Measurements from ENCODE around the gene PRR5.

Gene PRR5

DNA sequence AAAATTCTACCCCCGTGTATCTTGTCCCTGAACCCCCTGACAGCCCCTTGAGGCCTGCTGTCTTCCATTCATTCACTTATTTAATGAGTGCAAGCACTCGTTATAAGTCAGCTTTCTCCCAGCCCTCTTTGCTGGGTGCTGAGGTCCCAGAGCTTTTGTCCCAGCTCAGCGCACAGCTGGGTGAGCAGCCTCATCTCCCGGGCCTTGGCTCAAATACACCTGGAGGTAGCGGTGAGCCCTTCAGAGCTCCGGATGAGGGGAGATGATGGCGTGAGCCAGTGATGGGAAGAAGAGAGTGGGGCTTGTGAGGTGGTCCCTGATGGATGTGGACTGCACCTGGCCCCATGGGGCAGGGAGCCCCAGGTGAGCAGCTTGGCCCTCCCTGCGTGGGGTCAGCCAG is 32.3 kb downstream of the PRR5 start:
- H3K27ac Mint-ChIP-seq: no peak overlapping the region

DNA sequence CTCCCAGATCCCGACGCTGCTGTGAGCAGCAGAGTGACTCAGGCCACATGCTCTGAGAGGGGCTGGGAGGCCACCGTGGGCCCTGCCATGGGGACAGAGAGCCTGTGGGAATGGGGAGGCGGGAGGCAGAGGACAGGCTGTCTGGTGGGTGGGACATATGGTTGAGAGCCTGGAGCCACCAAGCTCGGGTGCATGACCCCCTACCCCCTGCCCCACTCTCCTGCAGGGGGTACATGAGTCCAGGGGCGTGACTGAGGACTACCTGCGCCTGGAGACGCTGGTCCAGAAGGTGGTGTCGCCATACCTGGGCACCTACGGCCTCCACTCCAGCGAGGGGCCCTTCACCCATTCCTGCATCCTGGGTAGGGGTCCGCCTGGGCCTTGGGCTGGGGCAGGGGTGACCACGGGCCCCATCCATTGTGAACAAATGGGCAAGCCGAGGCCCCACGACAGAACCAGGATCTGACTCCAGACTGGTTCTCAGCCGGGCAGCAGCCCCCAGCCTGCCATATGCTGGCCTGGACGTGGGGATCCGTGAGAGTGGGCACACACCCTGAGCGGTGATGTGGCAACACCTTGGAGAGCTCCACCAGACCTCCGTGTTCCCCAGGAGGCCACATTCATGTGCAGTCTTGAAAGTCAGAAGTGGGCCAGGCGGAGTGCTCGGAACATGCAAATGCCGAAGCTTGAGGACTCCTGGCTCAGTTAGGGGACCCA is 33.0 kb downstream of the PRR5 start:
- Mint-ChIP-seq H3K9me3 (no peaks in the 10 kb centered on the region), H3K27me3 (ENCODE audit: low read depth) (peaks cover 5% of the 10 kb centered on the region), H3K4me3 (no peak overlapping the region), H3K27ac (no peak overlapping the region), H3K36me3 (ENCODE audit: low read depth) (peaks cover 9% of the 10 kb centered on the region), H3K4me1 (peaks cover 14% of the 10 kb centered on the region)
- TF ChIP-seq CTCF (IDR thresholded peaks at IDR 0.05; ENCODE audit: unreplicated experiment in 3 of 3): no peak

More for the DNA sequence above, 32.3 kb downstream of the PRR5 start:
- Mint-ChIP-seq H3K27me3 (ENCODE audit: low read depth) (peaks cover 5% of the 10 kb centered on the region), H3K4me1 (peaks cover 19% of the 10 kb centered on the region), H3K9me3 (no peaks in the 10 kb centered on the region), H3K36me3 (ENCODE audit: low read depth) (peaks cover 9% of the 10 kb centered on the region), H3K4me3 (no peak overlapping the region)
- no peak for TF ChIP-seq CTCF (IDR thresholded peaks at IDR 0.05; ENCODE audit: unreplicated experiment in 3 of 3)

- Mint-ChIP-seq H3K9me3 (no peaks in the 10 kb centered on the region), H3K4me1 (peaks cover 8% of the 10 kb centered on the region), H3K4me3 (peak overlapping the region in 2 of 3 experiments; percentile 2 to 20), H3K27ac (peak overlapping the region in 2 of 3 experiments; percentile 14 to 83), H3K27me3 (ENCODE audit: low read depth) (peaks cover 10% of the 10 kb centered on the region), H3K36me3 (ENCODE audit: low read depth) (peaks cover 7% of the 10 kb centered on the region)
- TF ChIP-seq CTCF (IDR thresholded peaks at IDR 0.05; ENCODE audit: unreplicated experiment in 3 of 3): peak; percentile 97 to 98 (median 98)
Measured at GRCh38 chr22:44735518-44736428, 33.8 kb downstream of the PRR5 start.

DNA sequence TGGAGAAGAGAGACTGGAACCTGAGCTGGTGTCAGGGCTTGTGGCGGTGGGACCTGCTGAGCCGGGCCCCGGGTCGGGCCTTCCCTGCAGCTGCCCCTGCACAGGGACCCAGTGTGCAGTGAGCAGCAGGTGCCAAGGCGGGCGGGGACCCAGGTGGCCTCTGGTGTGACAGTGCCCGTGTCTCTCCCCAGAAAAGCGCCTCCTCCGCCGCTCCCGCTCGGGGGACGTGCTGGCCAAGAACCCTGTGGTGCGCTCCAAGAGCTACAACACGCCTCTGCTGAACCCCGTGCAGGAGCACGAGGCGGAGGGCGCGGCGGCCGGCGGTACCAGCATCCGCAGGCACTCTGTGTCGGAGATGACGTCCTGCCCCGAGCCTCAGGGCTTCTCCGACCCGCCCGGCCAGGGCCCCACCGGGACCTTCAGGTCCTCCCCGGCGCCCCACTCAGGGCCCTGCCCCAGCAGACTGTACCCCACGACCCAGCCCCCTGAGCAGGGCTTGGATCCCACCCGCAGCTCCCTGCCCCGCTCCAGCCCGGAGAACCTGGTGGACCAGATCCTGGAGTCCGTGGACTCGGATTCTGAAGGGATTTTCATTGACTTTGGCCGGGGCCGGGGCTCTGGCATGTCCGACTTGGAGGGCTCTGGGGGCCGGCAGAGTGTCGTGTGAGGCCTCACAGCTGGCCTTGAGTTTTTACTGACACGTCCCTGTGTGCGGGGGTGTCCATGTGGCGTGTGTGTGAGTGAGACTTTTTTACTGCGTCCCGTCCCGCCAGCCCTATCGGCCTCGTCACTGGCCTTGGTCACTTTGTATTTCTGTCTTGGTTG is 34.8 kb downstream of the PRR5 start:
- no peak for TF ChIP-seq CTCF (IDR thresholded peaks at IDR 0.05; ENCODE audit: unreplicated experiment in 3 of 3)
- Mint-ChIP-seq H3K4me3 (no peak overlapping the region), H3K36me3 (ENCODE audit: low read depth) (peaks cover 4% of the 10 kb centered on the region), H3K9me3 (no peaks in the 10 kb centered on the region), H3K27ac (peak overlapping the region in 1 of 3 experiments; percentile 62), H3K4me1 (peaks cover 5% of the 10 kb centered on the region), H3K27me3 (ENCODE audit: low read depth) (peaks cover 10% of the 10 kb centered on the region)

DNA sequence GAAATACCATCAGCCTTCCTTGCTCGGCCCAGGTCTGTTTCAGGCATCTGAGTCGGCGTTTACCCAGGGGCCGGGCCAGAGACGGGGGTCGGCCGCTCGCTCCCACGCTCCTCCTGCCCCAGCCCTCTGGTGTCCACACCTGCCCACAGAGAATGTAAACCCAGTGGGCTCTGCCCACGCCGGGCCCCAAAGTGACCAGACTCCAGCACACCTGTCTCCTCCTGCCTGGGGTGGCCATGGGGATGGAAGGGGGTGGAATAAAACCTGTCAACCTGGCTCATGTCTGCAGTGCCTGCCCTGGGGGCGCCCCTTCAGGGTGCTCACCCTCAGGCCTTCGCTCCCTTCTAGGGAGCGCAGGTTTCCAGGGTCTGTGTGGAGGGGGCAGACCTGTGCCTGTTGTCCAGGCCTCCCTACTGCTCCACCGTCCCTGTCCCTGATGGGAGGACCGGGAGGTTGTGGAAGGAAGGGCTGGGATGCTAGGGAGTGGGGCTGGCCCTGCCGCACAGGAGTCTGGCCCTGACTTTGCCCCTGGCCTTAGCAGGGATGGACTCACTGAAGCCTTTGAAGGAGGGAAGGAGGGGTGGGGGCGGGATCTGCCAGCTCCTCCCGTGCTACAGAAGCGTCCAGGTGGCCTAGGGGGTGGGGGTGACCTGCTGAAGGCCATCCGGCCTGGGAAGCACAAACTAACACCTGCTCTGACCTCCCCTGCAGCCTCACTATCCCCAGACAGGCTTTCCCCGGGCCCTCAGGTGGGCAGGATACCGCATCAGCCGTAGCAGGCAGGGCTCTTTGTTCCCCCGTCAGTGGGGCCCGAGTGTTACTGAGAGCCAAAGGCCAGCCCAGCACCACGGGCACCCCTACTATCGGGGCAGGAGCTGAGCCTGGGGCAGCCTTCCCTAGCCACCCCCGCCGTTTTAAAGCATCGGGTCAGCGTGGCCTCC is 35.7 kb downstream of the PRR5 start:
- no peak for TF ChIP-seq CTCF (IDR thresholded peaks at IDR 0.05; ENCODE audit: unreplicated experiment in 3 of 3)
- H3K27me3 Mint-ChIP-seq (ENCODE audit: low read depth): peaks cover 10% of the 10 kb centered on the region
- H3K27ac Mint-ChIP-seq: peak overlapping the region in 1 of 3 experiments; percentile 62
- no peak overlapping the region for H3K4me3 Mint-ChIP-seq
- H3K4me1 Mint-ChIP-seq: peaks cover 5% of the 10 kb centered on the region
- H3K9me3 Mint-ChIP-seq: no peaks in the 10 kb centered on the region
- peaks cover 3% of the 10 kb centered on the region for H3K36me3 Mint-ChIP-seq (ENCODE audit: low read depth)
